ENCODE measurements around the gene COMMD10.

The COMMD10 gene

GRCh38 chr5:116320486-116320885 lies 235.7 kb downstream of the COMMD10 start:
- Histone ChIP-seq H3K36me3 (no peaks in the 10 kb centered on the region), H3K27ac (no peak overlapping the region), H3K4me3 (ENCODE audit: low read depth in 1 of 2, low read length in 1 of 2) (no peak overlapping the region), H3K9me3 (no peaks in the 10 kb centered on the region), H3K4me1 (ENCODE audit: control insufficient read depth in 1 of 2, insufficient read depth in 1 of 2, low read depth in 1 of 2, low read length in 1 of 2) (no peaks in the 10 kb centered on the region), H3K27me3 (no peaks in the 10 kb centered on the region)
- no peak for TF ChIP-seq CTCF (IDR thresholded peaks at IDR 0.05)

- Histone ChIP-seq H3K9me3 (no peaks in the 10 kb centered on the region), H3K27me3 (no peaks in the 10 kb centered on the region), H3K4me3 (ENCODE audit: low read depth in 1 of 2, low read length in 1 of 2) (no peak overlapping the region), H3K27ac (no peak overlapping the region), H3K36me3 (no peaks in the 10 kb centered on the region), H3K4me1 (ENCODE audit: control insufficient read depth in 1 of 2, insufficient read depth in 1 of 2, low read depth in 1 of 2, low read length in 1 of 2) (no peaks in the 10 kb centered on the region)
- TF ChIP-seq CTCF (IDR thresholded peaks at IDR 0.05) = no peak
These were observed 244.7 kb downstream of the COMMD10 start for GRCh38 chr5:116329503-116329902.

GRCh38 chr5:116340799-116341198 lies 256.0 kb downstream of the COMMD10 start:
- Histone ChIP-seq H3K27me3 (no peaks in the 10 kb centered on the region), H3K36me3 (no peaks in the 10 kb centered on the region), H3K4me1 (ENCODE audit: control insufficient read depth in 1 of 2, insufficient read depth in 1 of 2, low read depth in 1 of 2, low read length in 1 of 2) (peaks cover 14 to 29% of the 10 kb centered on the region in 2 experiments), H3K4me3 (ENCODE audit: low read depth in 1 of 2, low read length in 1 of 2) (no peak overlapping the region), H3K9me3 (no peaks in the 10 kb centered on the region), H3K27ac (no peak overlapping the region)
- no peak for TF ChIP-seq CTCF (IDR thresholded peaks at IDR 0.05)

All from neutrophil (primary cell).